GM18873 (cell line): ENCODE results near the gene DUSP8.

Experiments
- ATAC-seq: cut with Tn5 transposase; IDR thresholded peaks from one replicate; pipeline ENCODE4 v1.9.1; 2021; ENCODE audit warnings: mild to moderate bottlenecking, moderate library complexity, moderate number of reproducible peaks; ENCODE audit not compliant: unreplicated experiment, low FRiP score

DUSP8 gene

GRCh38 chr11:1536065-1536843 is 35.8 kb downstream of the DUSP8 start:
- ATAC-seq, result no peak

- no peak for ATAC-seq
Measured at GRCh38 chr11:1534682-1535081, 37.4 kb downstream of the DUSP8 start.

- ATAC-seq, result no peak
Measured at GRCh38 chr11:1534171-1534570, 37.9 kb downstream of the DUSP8 start.

- no peak for ATAC-seq
Measured at GRCh38 chr11:1533342-1533725, 38.7 kb downstream of the DUSP8 start.

- no peak for ATAC-seq
Measured at GRCh38 chr11:1532606-1533341, 39.3 kb downstream of the DUSP8 start.

GRCh38 chr11:1532014-1532586 is 40.0 kb downstream of the DUSP8 start:
- ATAC-seq, result no peak

- no peak for ATAC-seq
Measured at GRCh38 chr11:1531449-1532013, 40.5 kb downstream of the DUSP8 start.

- ATAC-seq, result no peak
Measured at GRCh38 chr11:1530686-1531448, 41.2 kb downstream of the DUSP8 start.

- ATAC-seq, result no peak
Measured at GRCh38 chr11:1529774-1530173, 42.3 kb downstream of the DUSP8 start.

GRCh38 chr11:1529286-1529685 is 42.8 kb downstream of the DUSP8 start:
- ATAC-seq, result no peak

GRCh38 chr11:1528710-1529109 is 43.4 kb downstream of the DUSP8 start:
- ATAC-seq, result no peak

- no peak for ATAC-seq
Measured at GRCh38 chr11:1526785-1527184, 45.3 kb downstream of the DUSP8 start.

GRCh38 chr11:1523779-1524178 is 48.3 kb downstream of the DUSP8 start:
- no peak for ATAC-seq

- ATAC-seq, result no peak
Measured at GRCh38 chr11:1523077-1523476, 49.0 kb downstream of the DUSP8 start.

- ATAC-seq, result peak; percentile 18
Measured at GRCh38 chr11:1522081-1522424, 50.0 kb downstream of the DUSP8 start.

- ATAC-seq, result peak; percentile 77
Measured at GRCh38 chr11:1521382-1522080, 50.5 kb downstream of the DUSP8 start.

GRCh38 chr11:1520663-1521267 is 51.3 kb downstream of the DUSP8 start:
- ATAC-seq, result no peak

- ATAC-seq, result no peak
Measured at GRCh38 chr11:1520209-1520662, 51.8 kb downstream of the DUSP8 start.
